ENCODE results near the gene MPPED1. TPM values are rescaled to one million over a fixed set of nuclear protein-coding genes. Genes with fewer than 3 reads are reported as not detected.

Gene MPPED1
- total and polyA plus RNA-seq, 4 donors = 14.3 to 23.3 (median 16.0) TPM

DNA sequence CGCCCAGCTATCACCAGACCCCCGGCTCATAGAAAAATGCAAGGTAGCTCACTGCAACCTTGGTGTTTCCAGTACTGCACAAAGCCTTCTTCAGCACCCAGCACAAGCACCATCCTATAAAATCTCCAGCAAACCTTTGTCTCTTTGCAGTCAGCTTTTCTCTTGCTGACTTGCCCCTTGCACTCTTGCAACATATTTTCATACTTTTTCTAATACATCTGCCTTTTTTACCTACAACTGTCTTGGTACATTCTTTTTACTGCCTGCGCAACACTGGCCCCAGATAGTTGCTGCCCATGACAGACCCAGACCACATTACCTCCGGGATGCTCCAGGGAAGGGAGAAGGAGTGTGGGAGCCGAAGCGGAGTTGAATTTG is 142.4 kb downstream of the MPPED1 start:
- Histone ChIP-seq H3K36me3 (ENCODE audit: control insufficient read depth, insufficient read depth, low read length) (peaks cover 7% of the 10 kb centered on the region), H3K4me1 (ENCODE audit: control insufficient read depth, insufficient read depth, low read length) (no peaks in the 10 kb centered on the region), H3K27ac (ENCODE audit: low read depth, low read length) (no peak overlapping the region), H3K27me3 (ENCODE audit: control insufficient read depth, insufficient read depth, low read length) (no peaks in the 10 kb centered on the region), H3K4me3 (ENCODE audit: low read depth, low read length) (no peak overlapping the region), H3K9me3 (ENCODE audit: control insufficient read depth, insufficient read depth, low read length) (no peaks in the 10 kb centered on the region)
- DNase-seq (ENCODE audit: low read depth in 4 of 6, low spot score in 6 of 6) = no peak
- WGBS (ENCODE audit: insufficient coverage) = 87% methylated on average over 2 of the region's 6 CpGs

DNA sequence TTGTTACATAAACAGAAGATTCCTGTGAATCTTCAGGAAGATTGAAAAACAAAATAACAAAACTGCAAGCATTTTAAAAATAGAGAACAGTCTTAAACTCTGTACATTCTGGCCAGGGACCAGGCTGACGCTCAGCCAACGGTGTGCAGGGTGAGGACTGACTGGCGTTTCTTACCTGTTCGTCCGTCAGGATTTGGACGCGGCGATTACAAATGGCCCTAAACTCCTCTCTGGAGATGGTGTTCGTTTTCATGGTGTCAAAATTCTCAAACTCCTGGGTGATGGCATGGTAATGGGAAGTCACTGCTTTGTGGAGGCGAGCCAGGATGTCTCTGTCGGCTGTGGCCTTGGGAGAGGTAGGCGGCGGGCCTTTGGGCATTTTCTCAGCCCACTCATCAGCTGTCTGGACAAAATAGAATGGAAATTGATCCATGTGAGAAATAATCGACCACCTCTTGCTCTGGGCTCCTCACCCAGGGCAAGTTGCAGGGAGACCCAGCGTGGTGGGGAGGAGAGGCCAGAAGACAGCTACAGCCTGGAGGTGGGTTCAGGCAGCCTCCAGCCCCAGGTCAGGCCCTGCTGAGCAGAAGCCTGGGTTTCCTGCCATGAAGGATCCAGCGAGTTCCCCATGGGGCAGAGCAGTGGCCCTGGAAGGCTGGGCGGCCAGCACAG is 143.0 kb downstream of the MPPED1 start:
- 91% methylated on average over 17 of the region's 17 CpGs for WGBS (ENCODE audit: insufficient coverage)
- no peak for DNase-seq (ENCODE audit: low read depth in 4 of 6, low spot score in 6 of 6)
- H3K27ac ChIP-seq (ENCODE audit: low read depth, low read length) = no peak overlapping the region

DNA sequence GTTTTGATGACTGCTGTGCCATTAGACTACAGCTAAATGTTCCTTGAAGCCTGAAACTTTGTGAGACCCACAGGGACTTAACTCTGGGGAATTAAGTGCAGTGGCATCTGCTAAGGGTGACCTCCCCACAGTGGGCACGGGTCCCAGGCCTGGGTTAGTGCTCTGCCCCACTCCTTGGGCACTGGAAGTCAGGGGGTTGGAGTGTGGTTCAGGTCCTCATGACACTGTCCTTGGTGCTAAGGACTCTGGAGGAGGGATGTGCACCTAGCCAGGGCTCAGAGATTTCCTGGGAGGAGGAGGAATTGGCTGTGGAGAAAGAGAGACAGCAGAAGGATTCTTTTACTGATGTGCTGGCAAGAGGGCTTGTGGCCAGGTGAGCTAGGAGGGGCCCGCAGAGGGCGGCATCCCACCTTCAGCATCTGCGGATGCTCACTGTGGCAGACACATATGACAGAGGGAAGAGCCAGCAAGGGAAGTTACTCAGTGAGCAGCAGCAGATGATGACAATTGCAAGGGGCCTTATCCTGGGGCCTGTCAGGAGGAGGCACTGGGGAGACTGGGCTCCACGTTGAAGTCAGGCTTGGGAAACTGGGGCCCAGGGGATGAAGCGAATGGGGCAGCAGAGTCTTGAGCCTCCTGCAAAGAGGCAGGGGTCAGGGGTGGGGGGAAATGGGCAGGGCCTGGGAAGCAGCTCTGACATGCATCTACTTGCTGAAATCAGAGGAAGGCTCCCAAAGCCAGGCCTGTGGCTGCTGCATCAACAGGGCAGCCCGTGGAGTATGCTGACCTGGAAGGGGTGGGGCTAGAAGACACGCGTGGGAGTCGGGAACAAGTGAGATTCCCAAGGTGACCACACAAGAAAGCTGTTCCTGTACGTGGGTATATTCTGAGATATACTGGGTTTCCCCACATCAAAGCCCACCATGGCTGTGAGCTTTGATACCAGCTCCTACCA is 144.0 kb downstream of the MPPED1 start:
- Histone ChIP-seq H3K4me1 (ENCODE audit: control insufficient read depth, insufficient read depth, low read length) (no peaks in the 10 kb centered on the region), H3K4me3 (ENCODE audit: low read depth, low read length) (no peak overlapping the region), H3K36me3 (ENCODE audit: control insufficient read depth, insufficient read depth, low read length) (peaks cover 7% of the 10 kb centered on the region), H3K9me3 (ENCODE audit: control insufficient read depth, insufficient read depth, low read length) (no peaks in the 10 kb centered on the region), H3K27me3 (ENCODE audit: control insufficient read depth, insufficient read depth, low read length) (no peaks in the 10 kb centered on the region), H3K27ac (ENCODE audit: low read depth, low read length) (no peak overlapping the region)
- DNase-seq (ENCODE audit: low read depth in 4 of 6, low spot score in 6 of 6) = no peak
- WGBS (ENCODE audit: insufficient coverage) = 82% methylated on average over 9 of the region's 11 CpGs

More for the DNA sequence above, 143.0 kb downstream of the MPPED1 start:
- H3K36me3 ChIP-seq (ENCODE audit: control insufficient read depth, insufficient read depth, low read length) = peaks cover 7% of the 10 kb centered on the region
- H3K4me1 ChIP-seq (ENCODE audit: control insufficient read depth, insufficient read depth, low read length) = no peaks in the 10 kb centered on the region
- H3K4me3 ChIP-seq (ENCODE audit: low read depth, low read length) = no peak overlapping the region
- H3K27me3 ChIP-seq (ENCODE audit: control insufficient read depth, insufficient read depth, low read length) = no peaks in the 10 kb centered on the region
- no peaks in the 10 kb centered on the region for H3K9me3 ChIP-seq (ENCODE audit: control insufficient read depth, insufficient read depth, low read length)

Other genes starting within 250 kb of the MPPED1 start
- gene TTLL12, start 224.9 kb upstream of the MPPED1 start, total RNA-seq = 10 to 100 TPM; 10.8 to 26.1 TPM
- gene TTLL12, start 224.9 kb upstream of the MPPED1 start, polyA plus RNA-seq (ENCODE audit: insufficient read length in 2 of 2) = 10 to 100 TPM; 33.4 to 34.3 TPM
- gene SCUBE1, start 68.6 kb upstream of the MPPED1 start, total RNA-seq = 10 to 100 TPM in 1 of 2 donors, 1 to 10 TPM in 1; 5.3 to 11.9 TPM
- gene SCUBE1, start 68.6 kb upstream of the MPPED1 start, polyA plus RNA-seq (ENCODE audit: insufficient read length in 2 of 2) = 10 to 100 TPM in 1 of 2 donors, 1 to 10 TPM in 1; 9.3 to 13.1 TPM

Measured in spinal cord (tissue), 10 donors.